Endometrium (tissue), 2 donors: ENCODE data around the gene DNAH1.

ENCODE experiments used
- FAIRE-seq: peaks from 2 replicates; lab custom pipeline; 2012; peaks lifted over from hg19 to GRCh38; lab: Jason Lieb, UNC
- donor health status: control.
- donor health status: control.

Gene DNAH1

GRCh38 chr3:52446631-52447511 lies 130.8 kb downstream of the DNAH1 start:
- FAIRE-seq, result no peak

GRCh38 chr3:52447512-52448355 lies 131.6 kb downstream of the DNAH1 start:
- FAIRE-seq, result no peak
